ENCODE data around the gene BBS7. TPM values are rescaled to one million over a fixed set of nuclear protein-coding genes. Genes with fewer than 3 reads are reported as not detected.

Gene BBS7
- total and polyA plus RNA-seq, 10 of the 15 experiments (the other 5 are each of a cell fraction or from before 2014, with no cell fraction given), result 5.2 to 15.2 (median 9.0) TPM

GRCh38 chr4:121908346-121908745, 38.1 kb upstream of the BBS7 start:
- ChIA-PET CTCF (no interaction called here), POLR2A (no interaction called here), SMC1A (ENCODE audit: uncharacterized antibody, unreplicated experiment) (no interaction called here), RAD21 (ENCODE audit: unreplicated experiment) (no interaction called here)
- no peaks in the 10 kb centered on the region for H4K20me1 ChIP-seq (ENCODE audit: control insufficient read depth, insufficient read depth)
- no peaks in the 10 kb centered on the region for H3K79me2 ChIP-seq (ENCODE audit: control insufficient read depth, insufficient read depth, low read length)
- H3K27me3 ChIP-seq (replicated peaks in 1 of 2; ENCODE audit: control insufficient read depth in 2 of 2, insufficient read depth in 2 of 2, low read length in 1 of 2), result no peaks in the 10 kb centered on the region
- no peak overlapping the region for H3K9ac ChIP-seq (ENCODE audit: control insufficient read depth, insufficient read depth, low read length)
- no peak overlapping the region for H3K4me3 ChIP-seq
- no peak for ATAC-seq
- in situ Hi-C loops (cut with MboI) (no loop called here), intact Hi-C loops (cut with micrococcal nuclease; ENCODE audit: unreplicated experiment) (loop anchor here (10.0 kb wide), 1 partner anchor 546 kb away; the partner anchor contains the start of gene IL2)
- no peaks in the 10 kb centered on the region for H3K4me1 ChIP-seq (ENCODE audit: control insufficient read depth, insufficient read depth, low read length)
- 88% methylated on average over 1 of the region's 1 CpG for WGBS (ENCODE audit: insufficient coverage, insufficient replicate concordance, low lambda C conversion rate, missing lambda C conversion rate)
- no peak for DNase-seq (ENCODE audit: low read depth, low spot score)
- H2AFZ ChIP-seq (ENCODE audit: control insufficient read depth, low read depth, low read length), result no peak overlapping the region
- no peak overlapping the region for H3K4me2 ChIP-seq (ENCODE audit: control insufficient read depth, insufficient read depth)
- TF ChIP-seq HDAC2 (IDR thresholded peaks at IDR 0.05) (no peak), IRF3 (IDR thresholded peaks at IDR 0.05) (no peak), POLR2A (IDR thresholded peaks at IDR 0.05; ENCODE audit: low read depth, low read length) (no peak), RELA (IDR thresholded peaks at IDR 0.05; ENCODE audit: borderline replicate concordance, partially characterized antibody) (no peak), CREM (IDR thresholded peaks at IDR 0.05; ENCODE audit: low read depth) (no peak), CUX1 (IDR thresholded peaks at IDR 0.05; ENCODE audit: insufficient replicate concordance, low read depth, low read length) (no peak), MXI1 (IDR thresholded peaks at IDR 0.05; ENCODE audit: low read depth, low read length) (no peak)
- H3K27ac ChIP-seq (ENCODE audit: control insufficient read depth, insufficient read depth), result no peak overlapping the region
- no TSS peak for BruUV-seq (replicated peaks)
- FAIRE-seq, result no peak
- no peaks in the 10 kb centered on the region for H3K36me3 ChIP-seq (ENCODE audit: control insufficient read depth in 2 of 2, insufficient read depth in 2 of 2, low read length in 1 of 2)
- H3K9me3 ChIP-seq (replicated peaks; ENCODE audit: control insufficient read depth, insufficient read depth, low read length), result no peaks in the 10 kb centered on the region
